BJ (cell line): ENCODE measurements around the gene SLC10A6. TPM values are rescaled to one million over a fixed set of nuclear protein-coding genes. Genes with fewer than 3 reads are reported as not detected.
"Not testable (repeated sequence)": the region's sequence is repeated elsewhere in the genome, so short reads cannot be mapped to it uniquely, and the experiment has no call there.

Experiments used
- CTCF ChIA-PET: fragments of 350-600 bp; formaldehyde crosslinking; extraction: SDS; loops from one replicate; lab custom pipeline; 2021; ENCODE audit warnings: antibody characterized with exemption, inconsistent platforms; lab: Yijun Ruan, JAX
- POLR2A ChIA-PET: fragments of 300-600 bp; sonication (Branson Sonifier 250); formaldehyde crosslinking; extraction: SDS; loops from one replicate; lab custom pipeline; 2021; ENCODE audit warnings: antibody characterized with exemption; lab: Charles Lee
- DNase-seq: peaks from one replicate; pipeline ENCODE4 v3.0.0-alpha.2; 2011; ENCODE audit warnings: low read depth
- H3K27me3 ChIP-seq: 2 replicates; pipeline ENCODE4 v1.6.0; 2011; ENCODE audit warnings: low read length; ENCODE audit not compliant: control insufficient read depth, insufficient read depth
- H3K36me3 ChIP-seq: 2 replicates; pipeline ENCODE4 v1.5.1; 2011; ENCODE audit warnings: low read length; ENCODE audit not compliant: control insufficient read depth, insufficient read depth
- H3K4me3 ChIP-seq: 2 replicates; pipeline ENCODE4 v1.5.1; 2011; ENCODE audit warnings: low read depth, mild to moderate bottlenecking, control low read depth, low read length
- CTCF ChIP-seq: IDR thresholded peaks from 2 replicates; pipeline ENCODE4 v1.5.1; 2011; ENCODE audit warnings: low read depth, mild to moderate bottlenecking, control low read depth, inconsistent platforms, low read length, moderate library complexity; ENCODE audit not compliant: insufficient read depth
- polyA plus RNA-seq: library from polyadenylated mRNA; depleted of rRNA; stranded (reverse); fragments of >200 nt; gene quantifications from 2 replicates; pipeline ENCODE4 v1.2.3, GENCODE V29; 2011

SLC10A6 gene
- polyA plus RNA-seq, 1 experiment, result 0.72 TPM

GRCh38 chr4:86878640-86879039 lies 29.5 kb upstream of the SLC10A6 start:
- H3K4me3 ChIP-seq, result no peak overlapping the region
- no peaks in the 10 kb centered on the region for H3K27me3 ChIP-seq
- DNase-seq, result no peak
- TF ChIP-seq CTCF, result no peak
- POLR2A ChIA-PET, result no interaction called here
- H3K36me3 ChIP-seq, result no peaks in the 10 kb centered on the region
- CTCF ChIA-PET, result interaction anchor here (1.1 to 1.2 kb wide), 2 partner anchors 24 to 30 kb away, joined by 3 to 4 read pairs; no protein-coding TSS in a partner anchor

- H3K27me3 ChIP-seq, result no peaks in the 10 kb centered on the region
- H3K36me3 ChIP-seq, result no peaks in the 10 kb centered on the region
- DNase-seq, result no peak
- CTCF ChIA-PET, result no interaction called here
- POLR2A ChIA-PET, result no interaction called here
- no peak for TF ChIP-seq CTCF
- H3K4me3 ChIP-seq, result no peak overlapping the region
These were observed 27.9 kb upstream of the SLC10A6 start for GRCh38 chr4:86876894-86877685.

GRCh38 chr4:86875436-86875835 lies 26.3 kb upstream of the SLC10A6 start:
- not testable (repeated sequence) for H3K4me3 ChIP-seq, DNase-seq, H3K36me3 ChIP-seq, H3K27me3 ChIP-seq
- ChIA-PET POLR2A (interaction anchor here (0.6 kb wide), 1 partner anchor 173 kb away, joined by 3 read pairs; no protein-coding TSS in a partner anchor), CTCF (interaction anchor here (0.6 to 1.1 kb wide), 2 partner anchors 339 to 379 kb away, joined by 3 read pairs; no protein-coding TSS in a partner anchor)

GRCh38 chr4:86872135-86872534 lies 23.0 kb upstream of the SLC10A6 start:
- no peaks in the 10 kb centered on the region for H3K36me3 ChIP-seq
- POLR2A ChIA-PET, result no interaction called here
- TF ChIP-seq CTCF, result no peak
- no peak for DNase-seq
- no peaks in the 10 kb centered on the region for H3K27me3 ChIP-seq
- no peak overlapping the region for H3K4me3 ChIP-seq
- CTCF ChIA-PET, result no interaction called here

GRCh38 chr4:86870442-86871069 lies 21.4 kb upstream of the SLC10A6 start:
- ChIA-PET CTCF (no interaction called here), POLR2A (no interaction called here)

More at GRCh38 chr4:86870442-86871069, 21.4 kb upstream of the SLC10A6 start:
- Histone ChIP-seq H3K36me3 (no peaks in the 10 kb centered on the region), H3K4me3 (no peak overlapping the region), H3K27me3 (no peaks in the 10 kb centered on the region)
- DNase-seq, result no peak
- no peak for TF ChIP-seq CTCF
